Astrocyte of the hippocampus (primary cell): ENCODE results near the gene ABCC6.
"Not testable (repeated sequence)": the region's sequence is repeated elsewhere in the genome, so short reads cannot be mapped to it uniquely, and the experiment has no call there.

Source experiments
- DNase-seq: peaks from one replicate; pipeline ENCODE4 v3.0.0; 2011; ENCODE audit warnings: low read depth, low spot score

ABCC6 gene

GRCh38 chr16:16161319-16161718, 62.0 kb downstream of the ABCC6 start:
- DNase-seq = no peak

- DNase-seq = no peak
These were observed 63.6 kb downstream of the ABCC6 start for GRCh38 chr16:16159662-16160061.

DNA sequence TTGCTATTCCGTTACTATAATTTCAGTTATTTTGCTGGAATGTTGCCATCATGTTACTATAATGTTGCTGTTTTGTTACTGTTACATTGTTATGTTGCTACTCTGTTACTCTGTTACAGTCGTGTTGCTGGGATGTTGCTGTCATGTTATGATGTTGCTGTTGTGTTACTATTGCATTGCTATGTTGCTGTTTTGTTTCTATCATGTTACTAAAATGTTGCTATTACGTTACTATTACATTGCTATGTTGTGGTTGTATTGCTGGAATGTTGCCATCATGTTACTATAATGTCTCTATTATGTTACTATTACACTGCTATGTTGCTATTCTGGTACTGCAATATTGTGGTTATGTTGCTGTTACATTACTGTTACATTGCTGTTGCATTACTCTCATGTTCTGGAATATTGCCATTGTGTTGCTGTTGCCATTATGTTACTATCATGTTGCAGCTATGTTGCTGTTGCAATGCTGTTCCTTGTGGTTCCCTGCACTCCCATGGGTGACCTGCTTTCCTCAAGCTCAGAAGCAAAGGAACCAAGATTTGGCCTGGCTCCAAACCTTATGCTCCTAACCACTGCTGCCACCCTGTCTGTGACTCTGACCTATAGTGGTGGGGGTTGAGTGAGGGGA, 64.4 kb downstream of the ABCC6 start:
- no peak for DNase-seq

DNA sequence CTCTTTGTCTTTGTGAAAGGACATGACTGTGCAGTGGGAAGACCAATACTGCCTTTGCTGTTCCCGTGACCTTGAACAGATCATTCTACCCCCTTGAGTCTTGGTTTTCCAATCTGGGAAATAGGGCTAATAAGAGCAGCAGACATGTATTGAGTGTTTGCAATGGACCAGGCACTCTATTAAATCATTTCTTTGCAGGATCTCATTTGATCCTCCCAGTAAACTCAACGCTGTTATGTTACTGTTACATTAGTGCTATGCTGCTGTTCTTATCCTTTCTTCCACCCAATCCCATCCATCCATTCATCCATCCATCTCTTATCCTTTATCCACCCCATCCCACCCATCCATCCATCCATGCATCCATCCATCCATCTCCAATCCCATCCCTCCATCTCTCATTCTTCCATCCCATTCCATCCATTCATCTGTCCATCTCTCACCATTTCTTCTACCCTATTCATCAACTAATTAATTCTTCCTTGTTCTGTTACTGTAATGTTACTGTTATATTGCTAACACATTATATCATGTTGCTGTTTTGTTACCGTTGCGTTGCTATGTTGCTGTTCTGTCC, 65.1 kb downstream of the ABCC6 start:
- no peak for DNase-seq

- no peak for DNase-seq
These were observed 66.1 kb downstream of the ABCC6 start for GRCh38 chr16:16157166-16157565.

DNA sequence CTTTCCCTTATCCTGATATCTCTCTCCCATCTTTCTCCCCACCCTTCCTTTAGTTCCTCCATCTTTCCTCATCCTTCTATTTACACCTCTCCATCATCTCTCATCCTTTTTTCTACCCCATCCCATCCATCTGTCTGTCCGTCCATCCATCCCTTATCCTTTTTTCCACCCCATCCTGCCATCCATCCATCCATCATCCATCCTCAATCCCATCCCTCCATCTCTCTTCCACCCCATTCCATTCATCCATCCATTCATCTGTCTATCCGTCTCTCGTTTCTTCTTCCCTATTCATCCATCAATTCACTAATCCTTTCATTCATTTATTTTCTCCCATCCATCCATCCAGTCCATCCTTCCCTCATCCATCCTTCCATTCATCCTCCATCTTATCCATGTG, 68.1 kb downstream of the ABCC6 start:
- no peak for DNase-seq

DNA sequence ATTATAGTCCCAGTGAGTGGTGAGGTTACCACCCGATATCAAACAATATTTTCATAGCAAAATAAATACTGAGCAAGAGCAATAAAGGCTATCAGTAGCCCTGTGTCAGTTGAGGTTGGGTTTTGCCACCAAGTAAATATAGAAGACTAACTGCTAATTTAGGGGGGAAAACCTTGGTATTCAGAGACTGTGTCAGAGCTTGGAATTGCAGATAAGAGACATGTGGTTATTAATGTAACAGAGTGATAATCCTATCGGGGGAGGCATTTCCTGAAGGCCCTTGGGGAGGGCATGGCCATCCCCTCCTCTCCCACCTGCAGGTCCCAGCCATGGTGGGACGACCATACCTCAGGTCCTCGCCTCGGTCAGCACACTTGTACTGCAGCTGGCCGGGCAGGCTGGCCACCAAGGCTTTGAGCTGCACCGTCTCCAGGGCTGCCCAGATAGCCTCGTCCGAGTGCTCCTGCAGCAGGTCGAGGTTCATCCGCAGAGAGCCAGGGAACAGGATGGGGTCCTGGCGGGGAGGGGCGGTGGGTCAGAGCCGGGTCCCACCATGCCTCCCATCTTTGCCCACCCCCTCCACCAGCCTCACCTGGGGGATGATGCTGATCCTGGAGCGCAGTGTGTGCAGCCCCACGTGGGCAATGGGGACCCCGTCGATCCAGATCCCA, 68.9 kb downstream of the ABCC6 start:
- no peak for DNase-seq

GRCh38 chr16:16153000-16153399, 70.3 kb downstream of the ABCC6 start:
- DNase-seq = not testable (repeated sequence)

DNA sequence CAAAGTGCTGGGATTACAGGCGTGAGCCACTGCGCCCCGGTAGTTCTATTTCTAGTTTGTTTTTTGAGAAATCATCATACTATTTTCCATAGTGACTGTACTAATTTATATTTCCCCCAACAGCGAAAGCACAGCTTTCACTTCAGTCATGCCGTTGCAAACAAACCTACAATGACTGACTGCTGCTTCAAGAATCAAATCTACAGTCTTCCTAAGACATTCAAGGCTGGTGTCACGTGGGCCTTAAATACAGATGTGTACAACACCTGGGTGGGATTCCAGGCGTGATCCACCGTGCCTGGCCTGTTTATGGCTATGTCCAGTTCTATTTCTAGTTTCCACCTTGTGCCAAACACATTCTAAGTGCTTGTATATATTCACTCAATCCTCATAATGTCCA, 72.0 kb downstream of the ABCC6 start:
- DNase-seq = no peak

DNA sequence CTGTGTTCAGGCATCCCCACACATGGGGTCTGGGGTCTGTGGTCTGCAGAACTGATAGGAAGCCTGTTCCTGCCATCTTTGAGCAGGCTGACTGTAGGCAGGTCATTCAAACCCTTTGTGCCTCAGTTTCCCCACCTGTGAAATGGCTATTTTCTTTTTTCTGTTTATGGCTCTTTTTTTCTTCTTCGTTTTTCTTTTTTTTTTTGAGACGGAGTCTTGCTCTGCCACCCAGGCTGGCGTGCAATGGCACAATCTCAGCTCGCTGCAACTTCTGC, 72.5 kb downstream of the ABCC6 start:
- DNase-seq = no peak

GRCh38 chr16:16150117-16150877, 73.0 kb downstream of the ABCC6 start:
- DNase-seq = peak; percentile 83

- no peak for DNase-seq
These were observed 73.6 kb downstream of the ABCC6 start for GRCh38 chr16:16149710-16150116.

GRCh38 chr16:16148755-16149154, 74.5 kb downstream of the ABCC6 start:
- peak; percentile 68 for DNase-seq

DNA sequence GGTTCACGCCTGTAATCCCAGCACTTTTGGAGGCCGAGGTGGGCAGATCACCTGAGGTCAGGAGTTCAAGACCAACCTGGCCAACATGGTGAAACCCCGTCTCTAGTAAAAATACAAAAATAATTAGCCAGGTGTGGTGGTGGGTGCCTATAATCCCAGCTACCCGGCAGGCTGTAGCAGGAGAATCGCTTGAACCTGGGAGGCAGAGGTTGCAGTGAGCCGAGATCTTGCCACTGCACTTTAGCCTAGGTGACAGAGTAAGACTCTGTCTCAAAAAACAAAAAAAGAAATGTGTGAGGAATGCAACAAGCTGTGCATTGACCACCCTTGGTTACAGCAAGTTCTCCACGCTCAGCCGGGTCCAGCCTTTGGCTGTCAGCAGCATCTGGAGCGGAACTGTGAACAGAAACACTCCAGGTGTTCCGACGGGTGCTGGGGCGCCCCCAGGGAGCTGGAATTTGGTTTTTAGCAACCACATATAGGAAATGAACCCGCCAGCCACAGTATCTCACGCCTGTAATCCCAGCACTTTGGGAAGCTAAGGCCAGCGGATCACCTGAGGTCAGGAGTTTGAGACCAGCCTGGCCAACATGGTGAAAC, 75.2 kb downstream of the ABCC6 start:
- DNase-seq = not testable (repeated sequence)

- DNase-seq = no peak
These were observed 75.8 kb downstream of the ABCC6 start for GRCh38 chr16:16147316-16147999.

GRCh38 chr16:16146380-16147315, 76.6 kb downstream of the ABCC6 start:
- no peak for DNase-seq

GRCh38 chr16:16145286-16145685, 78.0 kb downstream of the ABCC6 start:
- DNase-seq = no peak

GRCh38 chr16:16144416-16144815, 78.9 kb downstream of the ABCC6 start:
- DNase-seq = peak; percentile 70

- DNase-seq = no peak
These were observed 79.4 kb downstream of the ABCC6 start for GRCh38 chr16:16143931-16144330.

GRCh38 chr16:16143038-16143763, 80.1 kb downstream of the ABCC6 start:
- no peak for DNase-seq
